ENCODE results near the gene ENG.
"Not testable (repeated sequence)": the region's sequence is repeated elsewhere in the genome, so short reads cannot be mapped to it uniquely, and the experiment has no call there.

Gene ENG

GRCh38 chr9:127781806-127782205 lies 72.7 kb downstream of the ENG start:
- TF ChIP-seq CTCF (conservative IDR thresholded peaks at IDR 0.05; ENCODE audit: control insufficient read depth, insufficient read depth, low read depth, low read length): no peak
- no peak overlapping the region for H3K4me3 ChIP-seq (ENCODE audit: control insufficient read depth, low read depth, low read length)
- peak; percentile 35 for DNase-seq (ENCODE audit: low read depth)

- DNase-seq (ENCODE audit: low read depth): peak; percentile 18
- not testable (repeated sequence) for H3K4me3 ChIP-seq (ENCODE audit: control insufficient read depth, low read depth, low read length)
These were observed 73.5 kb downstream of the ENG start for GRCh38 chr9:127780909-127781308.

- no peak for DNase-seq (ENCODE audit: low read depth)
- TF ChIP-seq CTCF (conservative IDR thresholded peaks at IDR 0.05; ENCODE audit: control insufficient read depth, insufficient read depth, low read depth, low read length): no peak
These were observed 74.2 kb downstream of the ENG start for GRCh38 chr9:127780126-127780885.

GRCh38 chr9:127779136-127779981 lies 75.1 kb downstream of the ENG start:
- H3K4me3 ChIP-seq (ENCODE audit: control insufficient read depth, low read depth, low read length): no peak overlapping the region
- peak; percentile 38 for DNase-seq (ENCODE audit: low read depth)
- TF ChIP-seq CTCF (conservative IDR thresholded peaks at IDR 0.05; ENCODE audit: control insufficient read depth, insufficient read depth, low read depth, low read length): no peak

More at GRCh38 chr9:127780126-127780885, 74.2 kb downstream of the ENG start:
- no peak overlapping the region for H3K4me3 ChIP-seq (ENCODE audit: control insufficient read depth, low read depth, low read length)

- TF ChIP-seq CTCF (conservative IDR thresholded peaks at IDR 0.05; ENCODE audit: control insufficient read depth, insufficient read depth, low read depth, low read length): no peak
- peak; percentile 19 for DNase-seq (ENCODE audit: low read depth)
- H3K4me3 ChIP-seq (ENCODE audit: control insufficient read depth, low read depth, low read length): no peak within 1 kb of the TSS
These were observed 76.0 kb downstream of the ENG start, which contains the start of gene SH2D3C for GRCh38 chr9:127778280-127779135. TSS of gene SH2D3C (minus strand) at chr9:127778666. CDS start at chr9:127778627, 39 bp downstream.

GRCh38 chr9:127777368-127777980 lies 77.0 kb downstream of the ENG start:
- no peak for TF ChIP-seq CTCF (conservative IDR thresholded peaks at IDR 0.05; ENCODE audit: control insufficient read depth, insufficient read depth, low read depth, low read length)
- no peak overlapping the region for H3K4me3 ChIP-seq (ENCODE audit: control insufficient read depth, low read depth, low read length)
- DNase-seq (ENCODE audit: low read depth): no peak

Measured in fibroblast of mammary gland (primary cell).